Esophagus muscularis mucosa (tissue), 4 donors: ENCODE results near the gene TMEM247. TPM values are rescaled to one million over a fixed set of nuclear protein-coding genes. Genes with fewer than 3 reads are reported as not detected.
A peak's percentile ranks its signal among the peaks of the same experiment; 100 is the strongest.

ENCODE experiments used
- DNase-seq: peaks from one replicate; pipeline ENCODE4 v3.0.0-alpha.2; 2017; ENCODE audit errors: extremely low spot score
- H3K27ac ChIP-seq, 4 donors: fragments of 200-600 bp; sonication (generic); replicated peaks in 1 of 4; 1 replicate in 3 of 4; 2 replicates in 1 of 4; pipeline ENCODE4 v1.5.1; 2016 to 2019; ENCODE audit warnings: mild to moderate bottlenecking in 1 of 4
- H3K27me3 ChIP-seq, 4 donors: fragments of 200-600 bp; sonication (generic); one replicate each; pipeline versions ENCODE4 v1.5.1 to v1.6.0; 2016 to 2019
- H3K36me3 ChIP-seq, 4 donors: fragments of 200-600 bp; sonication (generic); one replicate each; pipeline ENCODE4 v1.5.1; 2016 to 2019
- H3K4me1 ChIP-seq, 4 donors: fragments of 200-600 bp; sonication (generic); one replicate each; pipeline ENCODE4 v1.5.1; 2016 to 2019
- H3K4me3 ChIP-seq, 4 donors: fragments of 200-600 bp; sonication (generic); 1 replicate in 2 of 4; 2 replicates in 2 of 4; pipeline ENCODE4 v1.5.1; 2016 to 2019; ENCODE audit warnings: mild to moderate bottlenecking in 4 of 4, moderate library complexity in 1 of 4
- H3K9me3 ChIP-seq, 4 donors: fragments of 200-600 bp; sonication (generic); 1 replicate in 3 of 4; 2 replicates in 1 of 4; pipeline ENCODE4 v1.5.1; 2016 to 2019
- EP300 ChIP-seq: sonication (generic); formaldehyde crosslinking; IDR thresholded peaks from one replicate; pipeline ENCODE4 v1.6.1; 2017; ENCODE audit warnings: antibody characterized with exemption
- POLR2A ChIP-seq: fragments of 450-650 bp; IDR thresholded peaks from one replicate; pipeline ENCODE4 v1.6.1; 2017; ENCODE audit warnings: antibody characterized with exemption, moderate library complexity, mild to moderate bottlenecking, low read depth
- POLR2AphosphoS5 ChIP-seq, 2 donors: sonication (generic); formaldehyde crosslinking; IDR thresholded peaks; one replicate each; pipeline ENCODE4 v1.6.1; 2017; ENCODE audit warnings: antibody characterized with exemption in 2 of 2
- WGBS: methylation state at CpG from one replicate; pipeline ENCODE4 v1.1.5; 2018; 5-methylcytosine and 5-hydroxymethylcytosine counted together
- intact Hi-C: fragments of 100-400 bp; cut with DNase I; formaldehyde crosslinking; loops from one replicate; pipeline ENCODE4 v1.15.1; 2023
- total RNA-seq, 4 donors: library from RNA; depleted of rRNA; stranded (reverse); fragments of >200 nt; gene quantifications; one replicate each; pipeline versions ENCODE4 v1.1.0 to v1.2.1, GENCODE V29; 2016
- TF ChIP-seq, protein P1 (sequence below), 3 experiments: fragments of 200-600 bp in 2 of 3; fragments of 450-650 bp in 1 of 3; sonication (generic) in 2 of 3; IDR thresholded peaks; one replicate each; pipeline ENCODE4 v1.5.1; 2017 to 2019; ENCODE audit warnings: antibody characterized with exemption in 3 of 3, mild to moderate bottlenecking in 2 of 3, moderate library complexity in 1 of 3

TMEM247 gene
- total RNA-seq, 4 donors from 2014 or later = not detected

DNA sequence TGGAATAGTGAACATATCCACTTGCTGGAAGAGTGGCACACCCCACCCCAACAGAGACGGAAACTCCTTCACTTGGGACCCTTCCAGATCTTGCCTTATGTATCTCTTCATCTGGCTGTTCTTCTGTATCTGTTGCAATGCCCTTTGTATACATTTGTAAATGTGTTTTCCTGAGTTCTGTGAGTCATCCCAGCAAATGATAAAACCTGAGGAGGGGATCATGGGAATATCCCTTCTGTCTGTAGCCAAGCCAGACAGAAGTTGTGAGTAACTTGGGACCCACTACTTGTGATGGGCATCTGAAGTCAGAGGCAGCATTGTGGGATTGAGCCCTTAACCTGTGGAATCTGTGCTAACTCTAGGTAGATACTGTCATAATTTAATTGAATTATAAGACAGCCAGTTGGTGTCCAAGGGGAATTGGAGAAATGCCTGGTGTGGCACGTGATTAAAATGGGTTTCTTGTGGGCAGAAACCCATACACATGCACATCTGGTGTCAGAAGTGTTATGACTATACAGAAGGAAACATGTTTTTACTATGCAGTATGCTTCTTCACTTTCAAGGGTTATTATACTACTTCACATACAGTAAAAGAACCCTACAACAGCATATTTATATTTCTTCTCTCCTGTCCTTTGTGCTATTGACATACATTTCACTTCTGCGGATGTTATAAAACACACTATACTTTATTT, 32.3 kb upstream of the TMEM247 start:
- intact Hi-C loops = no loop called here
- Histone ChIP-seq H3K36me3 (no peaks in the 10 kb centered on the region), H3K4me1 (peaks cover 0 to 13% (median 9%) of the 10 kb centered on the region in 4 donors), H3K27me3 (no peaks in the 10 kb centered on the region), H3K9me3 (peaks cover 0 to 6% (median 3%) of the 10 kb centered on the region in 4 donors), H3K4me3 (no peak overlapping the region), H3K27ac (no peak overlapping the region)
- TF ChIP-seq POLR2AphosphoS5 (IDR thresholded peaks at IDR 0.05) (no peak), POLR2A (no peak), EP300 (no peak)
- TF ChIP-seq, protein P1, sequence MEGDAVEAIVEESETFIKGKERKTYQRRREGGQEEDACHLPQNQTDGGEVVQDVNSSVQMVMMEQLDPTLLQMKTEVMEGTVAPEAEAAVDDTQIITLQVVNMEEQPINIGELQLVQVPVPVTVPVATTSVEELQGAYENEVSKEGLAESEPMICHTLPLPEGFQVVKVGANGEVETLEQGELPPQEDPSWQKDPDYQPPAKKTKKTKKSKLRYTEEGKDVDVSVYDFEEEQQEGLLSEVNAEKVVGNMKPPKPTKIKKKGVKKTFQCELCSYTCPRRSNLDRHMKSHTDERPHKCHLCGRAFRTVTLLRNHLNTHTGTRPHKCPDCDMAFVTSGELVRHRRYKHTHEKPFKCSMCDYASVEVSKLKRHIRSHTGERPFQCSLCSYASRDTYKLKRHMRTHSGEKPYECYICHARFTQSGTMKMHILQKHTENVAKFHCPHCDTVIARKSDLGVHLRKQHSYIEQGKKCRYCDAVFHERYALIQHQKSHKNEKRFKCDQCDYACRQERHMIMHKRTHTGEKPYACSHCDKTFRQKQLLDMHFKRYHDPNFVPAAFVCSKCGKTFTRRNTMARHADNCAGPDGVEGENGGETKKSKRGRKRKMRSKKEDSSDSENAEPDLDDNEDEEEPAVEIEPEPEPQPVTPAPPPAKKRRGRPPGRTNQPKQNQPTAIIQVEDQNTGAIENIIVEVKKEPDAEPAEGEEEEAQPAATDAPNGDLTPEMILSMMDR (IDR thresholded peaks at IDR 0.05) = no peak
- DNase-seq = peak; percentile 29
- 87% methylated on average over 3 of the region's 3 CpGs for WGBS

DNA sequence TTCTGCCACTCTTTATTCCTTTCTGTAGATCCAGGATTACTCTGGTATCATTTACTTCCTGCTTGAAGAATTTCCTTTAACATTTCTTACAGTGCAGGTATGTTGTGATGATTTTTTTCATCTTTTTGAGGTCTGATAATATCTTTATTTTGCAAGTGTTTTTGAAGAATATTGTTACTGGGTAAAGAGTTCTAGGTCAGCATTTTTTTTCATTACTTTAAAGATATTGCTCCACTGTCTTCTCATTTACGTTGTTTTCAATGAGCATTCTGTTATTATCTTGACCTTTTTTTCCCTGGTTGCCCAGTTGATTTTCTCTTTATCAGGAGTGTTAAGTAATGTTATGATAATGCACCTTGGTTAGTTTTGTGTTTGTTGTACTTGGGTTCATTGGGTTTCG, 31.7 kb upstream of the TMEM247 start:
- Histone ChIP-seq H3K4me1 (peaks cover 0 to 18% (median 11%) of the 10 kb centered on the region in 4 donors), H3K36me3 (no peaks in the 10 kb centered on the region), H3K9me3 (peaks cover 0 to 6% (median 3%) of the 10 kb centered on the region in 4 donors), H3K4me3 (no peak overlapping the region), H3K27me3 (no peaks in the 10 kb centered on the region), H3K27ac (no peak overlapping the region)
- no peak for DNase-seq
- intact Hi-C loops = no loop called here
- TF ChIP-seq, protein P1 (IDR thresholded peaks at IDR 0.05) = no peak
- TF ChIP-seq POLR2A = no peak
- no peak for TF ChIP-seq EP300
- TF ChIP-seq POLR2AphosphoS5 (IDR thresholded peaks at IDR 0.05) = no peak
- WGBS = 94% methylated on average over 2 of the region's 2 CpGs

DNA sequence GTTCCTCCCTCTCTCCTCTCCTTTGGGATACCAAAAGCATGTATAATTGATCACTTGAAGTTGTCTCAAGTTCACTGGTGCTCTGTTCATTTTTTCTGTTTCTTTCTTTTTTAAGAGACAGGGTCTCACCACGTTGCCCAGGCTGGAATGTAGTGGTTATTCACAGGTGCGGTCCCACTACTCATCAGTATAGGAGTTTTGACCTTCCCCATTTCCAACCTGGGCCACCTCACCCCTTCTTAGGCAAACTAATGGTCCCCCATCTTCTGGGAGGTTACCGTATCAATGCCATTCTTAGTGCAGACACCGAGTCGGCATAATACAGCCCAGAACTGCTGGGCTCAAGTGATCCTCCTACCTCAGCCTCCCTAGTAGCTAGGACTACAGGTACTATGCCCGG, 31.3 kb upstream of the TMEM247 start:
- Histone ChIP-seq H3K4me3 (no peak overlapping the region), H3K4me1 (peaks cover 0 to 18% (median 11%) of the 10 kb centered on the region in 4 donors), H3K27me3 (no peaks in the 10 kb centered on the region), H3K36me3 (no peaks in the 10 kb centered on the region), H3K27ac (no peak overlapping the region), H3K9me3 (peaks cover 0 to 6% (median 3%) of the 10 kb centered on the region in 4 donors)
- DNase-seq = peak; percentile 55
- intact Hi-C loops = no loop called here
- 93% methylated on average over 6 of the region's 6 CpGs for WGBS
- TF ChIP-seq POLR2AphosphoS5 (IDR thresholded peaks at IDR 0.05) (no peak), POLR2A (no peak), EP300 (no peak)
- TF ChIP-seq, protein P1 (IDR thresholded peaks at IDR 0.05) = no peak

DNA sequence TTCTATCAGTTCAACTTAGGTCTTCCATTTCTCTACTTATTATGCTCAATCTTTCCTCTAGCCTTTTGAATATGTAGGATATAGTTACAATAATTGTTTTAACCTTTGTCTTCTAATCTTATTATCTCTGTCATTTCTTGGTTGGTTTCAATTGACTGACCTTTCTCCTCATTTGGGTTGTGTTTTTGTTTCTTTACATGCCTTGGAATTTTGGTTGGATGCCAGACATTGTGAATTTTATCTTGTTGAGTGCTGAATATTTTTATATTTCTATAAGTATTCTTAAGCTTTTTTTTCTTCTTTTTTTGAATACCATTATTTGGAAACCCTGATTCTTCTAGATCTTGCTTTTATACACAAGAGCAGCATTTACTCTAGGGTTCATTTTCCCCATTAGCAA, 30.7 kb upstream of the TMEM247 start:
- no peak overlapping the region for H3K4me3 ChIP-seq
- peaks cover 0 to 18% (median 11%) of the 10 kb centered on the region in 4 donors for H3K4me1 ChIP-seq
- no peak for TF ChIP-seq EP300
- TF ChIP-seq POLR2AphosphoS5 (IDR thresholded peaks at IDR 0.05) = no peak
- TF ChIP-seq, protein P1 (IDR thresholded peaks at IDR 0.05) = no peak
- no peak for TF ChIP-seq POLR2A
- H3K27me3 ChIP-seq = no peaks in the 10 kb centered on the region
- H3K27ac ChIP-seq = no peak overlapping the region
- no peak for DNase-seq
- peaks cover 0 to 6% (median 3%) of the 10 kb centered on the region in 4 donors for H3K9me3 ChIP-seq
- intact Hi-C loops = no loop called here
- no peaks in the 10 kb centered on the region for H3K36me3 ChIP-seq
